Measurements from ENCODE around the gene DOCK7.
A peak's percentile ranks its signal among the peaks of the same experiment; 100 is the strongest.
"Not testable (repeated sequence)": the region's sequence is repeated elsewhere in the genome, so short reads cannot be mapped to it uniquely, and the experiment has no call there.

Gene DOCK7

DNA sequence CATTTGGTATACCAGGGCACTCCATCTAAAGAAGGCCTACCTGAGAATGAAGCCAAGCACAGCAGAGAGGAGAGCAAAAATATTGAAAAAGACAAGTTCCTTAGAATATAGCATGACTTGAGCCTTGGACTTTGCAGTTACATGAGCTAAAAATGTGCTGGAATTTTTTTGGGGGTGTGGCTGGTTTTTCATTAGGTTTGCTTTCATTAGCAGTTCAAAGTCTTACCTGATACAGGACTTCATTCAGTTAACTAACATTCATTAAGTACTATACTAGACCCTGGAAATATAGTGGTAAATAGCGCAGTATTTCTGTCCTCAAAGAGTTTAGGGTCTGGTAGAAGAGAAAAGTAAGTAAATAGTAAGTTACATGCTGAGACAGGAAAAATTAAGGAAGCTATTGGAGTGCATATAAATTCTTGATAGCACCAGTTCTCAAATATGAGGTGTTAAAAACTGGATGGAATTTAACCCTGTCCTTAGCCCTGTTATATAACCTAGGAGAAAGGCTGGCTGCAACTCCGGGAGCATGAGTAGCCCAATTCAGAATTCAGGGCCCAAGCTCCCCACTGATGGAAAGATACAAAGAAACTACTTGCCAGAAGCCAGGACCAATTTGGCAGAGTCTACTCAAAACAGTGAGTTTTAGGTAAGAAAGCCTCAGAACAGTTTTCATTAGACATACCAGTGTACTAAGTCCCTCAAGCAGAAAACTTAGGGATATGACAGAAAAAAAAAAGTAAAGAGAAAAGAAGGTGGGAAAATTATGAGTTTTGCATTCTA lies 3.1 kb upstream of the DOCK7 start:
- DNase-seq = no peak

DNA sequence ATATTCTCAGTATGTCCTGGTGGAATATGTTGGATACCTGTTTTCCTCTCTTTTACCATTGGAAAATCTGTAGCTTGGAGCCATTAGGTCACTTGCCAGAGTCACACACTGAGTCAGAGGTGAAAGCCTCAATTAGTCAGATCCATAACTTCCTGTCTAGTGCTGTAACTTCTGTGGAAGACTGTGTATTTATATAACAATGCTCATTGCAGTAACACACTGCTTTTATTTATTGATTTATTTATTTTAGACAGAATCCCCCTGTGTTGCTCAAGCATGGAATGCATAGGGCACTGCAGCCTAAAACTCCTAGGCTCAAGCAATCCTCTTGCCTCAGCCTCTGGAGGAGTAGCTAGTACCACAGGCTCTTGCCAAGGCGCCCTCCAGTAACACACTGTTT lies 1.3 kb upstream of the DOCK7 start:
- DNase-seq = no peak

DNA sequence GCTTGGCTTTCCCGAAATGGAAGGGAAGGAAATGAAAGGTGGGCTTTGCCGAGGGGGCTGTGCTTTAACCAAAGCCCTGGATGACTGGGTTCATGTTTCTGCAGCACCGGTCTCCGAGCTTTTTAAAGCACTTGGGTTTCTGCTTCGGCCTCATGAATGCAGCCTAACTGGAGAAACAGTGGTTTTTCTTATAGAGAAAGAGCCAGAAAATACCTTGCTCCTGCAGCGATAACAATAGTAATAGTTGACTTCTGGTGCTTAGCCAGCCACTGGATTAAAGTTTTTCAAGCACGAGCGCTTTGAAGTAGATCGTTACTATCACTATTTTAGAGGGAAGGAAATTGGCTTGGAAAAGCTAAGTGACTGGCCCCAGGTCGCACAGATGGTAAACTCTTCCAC lies 500 bp upstream of the DOCK7 start:
- DNase-seq = no peak

DNA sequence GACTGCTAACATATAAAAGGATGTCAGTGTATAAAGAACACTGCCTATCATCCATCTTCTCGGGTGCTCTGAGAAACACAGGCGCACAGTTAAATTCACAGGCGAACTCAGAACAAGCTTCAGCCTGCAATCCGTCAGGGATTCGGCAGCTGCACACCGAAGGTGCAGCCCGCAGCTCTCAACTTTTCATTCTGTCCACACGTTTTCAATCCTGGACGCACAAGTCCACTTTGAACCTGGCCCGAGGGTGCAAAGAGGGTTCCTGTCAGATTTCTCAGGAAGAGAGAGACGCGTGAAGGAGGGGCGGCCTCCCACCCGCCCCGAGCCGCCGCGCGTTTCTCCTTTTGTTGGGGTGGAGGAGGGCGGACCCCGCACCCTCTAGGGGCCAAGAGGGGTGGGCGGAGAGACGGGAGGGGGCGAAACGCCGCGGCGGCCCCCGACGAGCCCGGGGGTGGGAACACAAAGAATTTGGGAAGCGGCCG lies 724 bp downstream of the DOCK7 start:
- DNase-seq = peak in 1 of 4 experiments; percentile 15

DNA sequence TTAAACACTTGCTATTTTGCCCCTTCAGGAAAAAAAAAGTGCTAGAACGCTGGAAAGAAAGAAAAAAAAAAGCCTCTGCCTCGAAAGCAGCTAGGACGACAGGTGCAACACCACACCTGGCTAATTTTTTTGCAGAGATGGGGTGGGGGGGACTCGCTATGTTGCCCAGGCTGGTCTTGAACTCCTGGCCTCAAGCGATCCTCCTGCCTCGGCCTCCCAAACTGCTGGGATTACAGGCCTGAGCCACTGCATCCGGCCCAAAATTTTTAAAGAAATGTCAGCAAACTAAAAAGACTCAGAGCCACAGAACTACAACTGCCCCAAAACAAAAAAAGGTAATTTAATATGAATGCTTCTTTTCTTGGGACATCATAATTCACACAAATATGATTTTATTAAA lies 1.4 kb downstream of the DOCK7 start:
- DNase-seq = no peak

DNA sequence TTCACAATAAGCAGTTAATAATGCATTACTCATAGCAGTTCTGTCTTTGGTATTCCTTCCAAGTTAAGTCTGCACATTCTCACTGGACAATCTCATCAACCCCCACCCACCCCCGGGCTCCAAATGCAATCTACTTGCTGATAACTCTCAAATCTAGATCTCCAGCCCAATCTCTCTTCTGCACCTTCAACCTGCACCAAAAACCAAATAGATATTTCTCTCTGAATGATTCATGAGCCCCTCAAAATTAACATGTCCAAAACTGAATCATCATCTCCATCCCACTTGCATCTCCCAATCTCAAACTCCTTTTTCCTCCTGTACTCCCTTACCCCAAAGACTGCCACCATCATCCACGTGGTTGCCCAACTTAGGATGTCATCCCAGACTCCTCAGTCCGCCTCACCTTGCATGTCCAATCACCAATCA lies 2.7 kb downstream of the DOCK7 start:
- DNase-seq = no peak

DNA sequence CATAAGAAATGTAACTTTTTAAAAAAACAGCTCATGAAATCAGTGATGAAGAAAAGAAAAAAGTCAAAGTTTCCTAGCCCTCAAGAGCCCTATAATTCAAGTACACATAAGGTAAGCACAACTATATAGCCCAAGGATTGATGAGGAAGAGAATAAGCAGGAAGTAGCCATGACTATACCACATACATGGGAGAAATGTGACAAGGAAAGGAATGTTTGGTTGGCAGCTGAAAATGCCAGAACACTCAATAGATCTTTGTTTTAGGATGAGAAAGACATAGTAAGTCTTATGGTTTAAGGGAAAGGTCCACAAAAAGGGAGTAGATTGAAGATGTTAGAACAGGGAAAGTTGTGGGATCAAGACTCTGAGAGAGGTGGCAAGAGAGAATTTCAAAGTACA lies 5.7 kb downstream of the DOCK7 start:
- no peak for DNase-seq

DNA sequence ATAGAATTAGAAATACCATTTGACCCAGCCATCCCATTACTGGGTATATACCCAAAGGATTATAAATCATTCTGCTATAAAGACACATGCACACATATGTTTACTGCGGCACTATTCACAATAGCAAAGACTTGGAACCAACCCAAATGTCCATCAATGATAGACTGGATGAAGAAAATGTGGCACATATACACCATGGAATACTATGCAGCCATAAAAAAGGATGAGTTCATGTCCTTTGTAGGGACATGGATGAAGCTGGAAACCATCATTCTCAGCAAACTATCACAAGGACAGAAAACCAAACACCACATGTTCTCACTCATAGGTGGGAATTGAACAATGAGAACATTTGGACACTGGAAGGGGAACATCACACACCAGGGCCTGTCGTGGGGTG lies 7.2 kb downstream of the DOCK7 start:
- not testable (repeated sequence) for DNase-seq

DNA sequence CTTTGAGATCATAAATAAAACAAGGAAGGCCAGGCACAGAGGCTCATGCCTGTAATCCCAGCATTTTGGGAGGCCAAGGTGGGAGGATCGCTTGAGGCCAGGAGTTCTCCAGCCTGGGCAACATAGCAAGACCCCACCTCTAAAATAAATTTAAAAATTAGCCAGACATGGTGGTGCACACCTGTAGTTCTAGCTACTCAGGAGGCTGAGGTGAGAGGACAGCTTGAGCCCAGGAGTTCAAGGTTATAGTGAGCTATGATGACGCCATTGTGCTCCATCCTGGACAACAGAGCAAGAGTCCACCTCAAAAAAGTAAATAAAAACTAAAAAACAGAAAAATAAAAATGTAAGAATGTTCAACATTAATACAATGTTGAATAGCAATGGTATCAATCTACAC lies 10.4 kb downstream of the DOCK7 start:
- not testable (repeated sequence) for DNase-seq

DNA sequence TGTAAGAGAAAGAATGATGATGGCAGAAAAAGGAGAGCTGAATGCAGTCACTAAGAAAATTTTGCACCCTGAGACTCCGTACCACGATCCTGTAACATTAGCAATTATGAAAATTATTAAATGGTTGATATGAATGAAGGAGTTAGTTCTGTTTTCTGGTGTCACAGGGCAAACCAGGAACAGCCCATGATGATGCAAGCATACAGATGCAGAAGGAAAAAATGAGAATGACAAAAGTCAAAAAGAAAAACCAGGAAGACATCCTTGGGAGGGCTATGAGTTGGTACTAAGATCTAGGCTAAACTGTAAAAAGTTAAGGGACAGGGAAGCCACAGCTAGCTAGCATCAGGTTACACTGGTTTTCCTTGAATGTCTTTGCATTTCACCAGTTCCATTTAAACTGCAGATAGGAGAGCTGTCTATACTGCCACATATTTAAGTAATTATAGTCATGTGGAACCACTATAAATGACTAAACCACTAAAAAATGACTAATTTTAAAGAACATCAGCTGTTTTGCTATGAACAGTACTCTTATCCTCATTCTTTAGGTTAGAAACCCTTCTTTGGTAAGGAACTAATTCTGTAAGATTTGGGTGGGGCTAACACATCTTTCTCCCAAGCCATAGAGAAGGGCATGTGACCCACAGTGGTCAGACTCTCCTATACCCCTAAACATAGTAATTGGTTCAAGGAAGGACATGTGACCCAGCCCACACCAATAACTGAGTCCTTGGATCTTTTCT lies 11.4 kb downstream of the DOCK7 start:
- DNase-seq = no peak

DNA sequence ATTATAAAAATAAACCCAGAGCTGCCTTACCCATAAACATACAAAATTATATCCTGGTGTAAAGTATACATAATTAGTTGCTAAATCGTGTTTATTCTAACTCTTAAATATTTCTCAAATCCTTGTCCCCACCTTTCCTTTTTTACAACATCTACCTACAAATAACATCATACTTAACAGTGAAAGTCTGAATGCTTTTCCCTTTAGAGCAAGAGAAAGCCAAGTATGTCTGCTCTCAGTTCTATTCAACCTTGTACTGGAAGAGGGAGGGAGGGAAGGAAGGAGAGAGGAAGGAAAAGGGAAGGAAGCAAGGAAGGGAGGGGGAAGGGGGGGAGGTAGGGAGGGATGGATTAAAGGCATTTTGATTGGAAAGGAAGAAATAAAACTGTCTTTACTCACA lies 14.6 kb downstream of the DOCK7 start:
- no peak for DNase-seq

DNA sequence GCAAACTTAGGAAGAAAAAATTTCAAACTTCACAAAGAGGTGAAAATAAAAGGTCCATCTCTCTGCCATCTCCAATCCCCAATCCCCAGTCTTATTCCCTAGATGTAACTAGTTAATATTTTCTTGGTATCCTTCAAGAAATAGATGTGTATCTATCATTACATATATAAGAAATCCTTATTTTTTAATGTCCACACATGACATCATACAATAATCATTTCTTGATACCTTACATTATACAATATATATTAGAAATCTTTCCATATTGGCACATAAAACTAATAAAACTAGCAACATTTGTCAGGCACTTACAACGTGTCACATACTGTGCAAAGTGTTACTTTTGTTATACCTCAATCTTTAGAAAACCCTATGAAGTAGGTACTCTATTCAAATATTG lies 16.2 kb downstream of the DOCK7 start:
- DNase-seq = no peak

DNA sequence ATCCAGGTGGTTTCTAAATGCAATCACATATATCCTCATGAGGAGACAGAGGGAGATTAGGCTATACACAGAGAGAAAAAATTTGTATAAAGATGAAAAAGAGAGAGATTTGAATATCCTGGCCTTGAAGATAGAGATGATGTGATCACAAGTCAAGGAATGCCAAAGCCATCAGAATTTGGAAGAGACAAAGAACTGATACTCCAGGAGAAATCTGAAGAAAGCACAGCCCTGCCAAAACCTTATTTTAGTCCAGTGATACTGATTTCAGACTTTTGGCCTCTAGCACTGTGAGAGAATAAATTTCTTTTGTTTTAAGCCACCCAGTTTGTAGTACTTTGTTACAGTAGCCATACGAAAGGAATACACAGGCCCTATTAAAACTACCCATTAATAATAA lies 33.4 kb downstream of the DOCK7 start:
- DNase-seq = no peak

DNA sequence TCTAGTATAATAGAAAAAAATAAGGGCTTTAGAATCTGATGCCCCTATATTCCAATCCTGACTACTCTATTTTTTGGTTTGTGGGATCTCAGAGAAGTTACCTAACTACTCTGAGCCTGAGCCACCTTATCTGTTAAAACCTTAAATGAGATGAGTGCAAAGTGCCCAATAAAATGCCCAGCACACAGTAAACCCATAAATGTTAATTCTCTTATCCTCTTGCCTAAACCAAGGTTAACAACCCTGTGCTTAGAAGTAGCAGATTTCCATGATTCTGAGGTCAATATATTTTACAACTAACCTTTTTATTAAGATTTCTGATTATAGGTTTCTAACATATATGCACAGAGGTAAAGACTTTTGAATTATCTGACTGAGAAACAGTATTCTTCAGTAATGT lies 35.8 kb downstream of the DOCK7 start:
- DNase-seq = no peak

DNA sequence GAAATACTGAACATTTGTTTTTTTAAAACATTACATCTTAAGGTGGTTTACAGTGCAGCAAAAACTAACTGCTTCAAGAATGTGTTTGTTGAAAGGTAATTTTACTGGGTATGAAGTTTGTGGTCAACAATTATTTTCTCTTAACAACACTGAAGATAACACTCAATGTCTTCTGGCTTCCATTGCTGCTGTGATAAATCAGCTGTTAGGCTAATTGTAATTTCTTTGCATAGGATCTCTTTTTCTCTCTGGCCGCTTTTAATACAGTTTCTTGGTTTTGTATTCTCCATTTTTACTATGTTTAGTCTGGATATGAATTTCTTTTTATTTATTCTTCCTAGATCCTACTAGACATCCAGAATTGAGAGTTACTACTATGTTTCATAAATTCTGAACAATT lies 44.9 kb downstream of the DOCK7 start:
- no peak for DNase-seq

DNA sequence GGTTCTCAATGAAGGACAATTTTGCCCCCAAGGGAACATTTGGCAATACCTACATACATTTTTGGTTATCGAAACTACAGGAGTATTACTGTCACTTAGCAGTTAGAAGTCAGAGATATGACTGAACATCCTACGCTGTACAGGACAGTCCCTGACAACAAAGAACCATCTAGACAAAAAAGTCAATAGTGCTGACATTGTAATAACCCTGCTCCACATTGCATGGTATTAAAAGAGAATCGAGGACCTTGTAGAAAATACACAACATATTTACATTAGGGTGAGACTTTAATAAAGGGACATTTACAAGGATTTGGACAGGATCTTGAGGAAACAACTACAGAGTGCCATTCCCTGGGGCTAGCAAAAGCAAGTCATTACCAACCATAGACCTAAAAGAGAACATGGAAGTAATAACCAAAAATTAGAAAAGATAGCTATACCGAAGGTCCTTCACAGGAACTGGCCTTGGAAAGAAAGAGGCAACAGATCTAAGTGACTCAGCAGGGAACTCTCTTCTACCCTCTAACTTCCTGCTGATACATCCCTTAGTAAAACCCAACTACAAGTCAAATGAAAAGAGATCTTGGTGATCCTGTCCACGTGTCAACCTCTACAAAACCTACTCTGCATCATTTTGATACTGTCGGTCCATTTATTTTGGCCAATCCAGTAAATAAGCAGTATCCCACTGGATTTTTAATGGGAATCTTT lies 50.6 kb downstream of the DOCK7 start:
- no peak for DNase-seq

DNA sequence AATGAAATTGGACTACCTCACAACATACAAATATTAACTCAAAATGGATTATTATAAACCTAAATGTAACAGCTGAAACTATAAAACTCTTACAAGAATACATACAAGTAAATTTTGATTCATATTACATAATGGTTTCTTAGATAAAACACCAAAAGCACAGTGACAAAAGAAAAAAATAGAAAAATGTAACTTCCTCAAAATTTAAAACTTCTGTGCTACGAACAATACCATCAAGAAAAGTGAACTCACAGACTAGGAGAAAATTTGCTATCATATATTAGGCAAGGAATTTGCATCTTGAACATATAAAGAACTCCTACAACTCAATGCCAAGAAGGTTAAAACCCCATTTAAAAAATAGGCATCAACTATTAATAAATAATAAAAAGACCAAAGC lies 59.7 kb downstream of the DOCK7 start:
- no peak for DNase-seq

DNA sequence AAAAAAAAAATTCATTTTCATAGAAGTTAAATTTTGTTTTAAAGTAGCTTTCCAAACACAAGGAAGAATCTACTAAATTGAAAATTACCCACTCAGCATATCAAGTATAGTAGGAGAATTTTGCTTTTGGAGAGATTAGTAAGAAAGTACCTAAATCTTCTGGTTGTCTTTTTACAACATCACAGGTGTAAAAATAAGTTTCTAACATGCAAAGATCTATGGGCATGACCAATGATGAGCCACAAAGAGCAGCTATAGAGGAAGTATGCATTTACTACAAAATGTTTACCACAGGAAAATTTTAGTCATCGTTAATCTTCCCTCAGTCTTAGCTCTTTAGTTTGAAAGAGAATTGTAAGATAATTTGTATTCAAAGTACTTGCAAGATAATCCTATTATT lies 62.8 kb downstream of the DOCK7 start:
- no peak for DNase-seq

DNA sequence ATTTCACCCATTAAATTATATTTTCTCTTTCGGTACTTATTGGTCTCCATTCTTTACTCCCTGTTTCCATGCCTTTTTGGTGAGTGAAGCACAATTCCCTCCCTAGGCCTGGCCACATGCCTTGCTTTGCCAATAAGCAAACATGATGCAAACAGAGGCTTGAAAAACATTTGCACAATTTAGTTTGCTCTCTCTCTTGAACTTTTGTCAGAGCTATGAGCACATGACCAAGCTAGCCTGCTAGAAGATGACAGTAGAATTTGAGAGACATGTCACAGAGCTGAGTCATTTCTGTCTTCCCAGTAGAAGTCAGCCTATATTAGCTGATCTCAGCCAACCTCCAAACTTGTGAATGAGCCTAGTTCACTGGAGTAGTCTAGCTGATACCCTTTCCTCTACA lies 66.3 kb downstream of the DOCK7 start:
- no peak for DNase-seq

DNA sequence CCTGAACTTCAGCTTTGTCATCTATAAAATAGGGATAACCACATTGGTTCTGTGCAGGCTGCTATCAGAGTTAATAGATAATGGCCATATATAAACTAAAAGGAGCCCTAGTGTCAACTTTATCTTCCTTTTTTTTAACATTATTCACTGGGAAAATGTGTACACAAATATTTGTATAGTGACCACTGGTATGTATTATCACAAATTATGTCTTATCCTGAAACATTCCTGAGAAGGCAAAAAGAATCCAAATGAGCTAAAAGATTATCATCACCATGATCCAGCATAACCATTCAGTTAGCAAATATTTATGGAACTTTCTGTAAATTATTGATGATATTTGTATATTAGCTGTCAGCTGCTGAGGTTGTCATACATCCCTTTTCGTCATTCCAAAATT lies 74.3 kb downstream of the DOCK7 start:
- no peak for DNase-seq

DNA sequence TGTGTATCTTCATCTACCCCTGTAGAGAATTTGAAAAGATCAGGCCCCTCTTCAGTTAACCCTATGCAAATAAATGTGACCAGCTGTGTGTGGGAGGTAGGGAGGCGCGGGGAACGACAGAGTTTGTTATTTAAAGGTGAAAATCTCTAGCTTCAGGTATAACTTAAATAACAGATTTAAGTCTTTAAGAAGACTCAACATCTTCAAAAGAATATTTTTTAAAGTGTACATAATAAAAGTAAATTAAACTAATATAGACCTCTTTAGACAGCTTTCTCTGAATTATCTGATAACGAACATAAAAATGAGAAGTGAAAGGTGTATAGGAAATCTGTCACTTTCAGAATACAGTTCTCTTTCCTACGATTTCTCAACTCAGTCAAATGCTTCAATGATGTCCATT lies 74.9 kb downstream of the DOCK7 start:
- no peak for DNase-seq

DNA sequence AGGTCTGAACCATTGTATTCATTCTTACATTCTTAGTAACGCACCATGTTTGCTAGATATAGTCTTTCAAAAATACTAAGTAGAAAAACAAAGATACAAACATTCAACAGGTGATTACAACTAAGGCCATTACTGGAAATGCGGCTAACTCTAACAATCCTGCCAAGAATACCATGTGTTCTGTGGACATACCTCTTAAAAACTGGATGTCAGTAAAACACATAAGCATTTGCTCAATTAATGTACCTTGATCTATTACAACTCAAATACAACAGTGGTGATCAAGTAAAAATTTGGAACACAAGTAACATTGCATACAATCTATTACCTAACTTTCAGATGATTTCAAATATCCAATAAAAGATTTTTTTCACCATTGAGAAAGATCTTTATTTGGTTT lies 75.4 kb downstream of the DOCK7 start:
- no peak for DNase-seq

DNA sequence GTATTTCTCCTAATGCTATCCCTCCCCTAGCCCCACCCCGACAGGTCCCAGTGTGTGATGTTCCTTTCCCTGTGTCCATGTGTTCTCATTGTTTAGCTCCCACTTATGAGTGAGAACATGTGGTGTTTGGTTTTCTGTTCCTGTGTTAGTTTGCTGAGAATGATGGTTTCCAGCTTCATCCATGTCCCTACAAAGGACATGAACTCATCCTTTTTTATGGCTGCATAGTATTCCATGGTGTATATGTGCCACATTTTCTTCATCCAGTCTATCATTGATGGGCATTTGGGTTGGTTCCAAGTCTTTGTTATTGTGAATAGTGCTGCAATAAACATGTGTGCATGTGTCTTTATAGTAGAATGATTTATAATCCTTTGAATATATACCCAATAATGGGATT lies 77.6 kb downstream of the DOCK7 start:
- not testable (repeated sequence) for DNase-seq

DNA sequence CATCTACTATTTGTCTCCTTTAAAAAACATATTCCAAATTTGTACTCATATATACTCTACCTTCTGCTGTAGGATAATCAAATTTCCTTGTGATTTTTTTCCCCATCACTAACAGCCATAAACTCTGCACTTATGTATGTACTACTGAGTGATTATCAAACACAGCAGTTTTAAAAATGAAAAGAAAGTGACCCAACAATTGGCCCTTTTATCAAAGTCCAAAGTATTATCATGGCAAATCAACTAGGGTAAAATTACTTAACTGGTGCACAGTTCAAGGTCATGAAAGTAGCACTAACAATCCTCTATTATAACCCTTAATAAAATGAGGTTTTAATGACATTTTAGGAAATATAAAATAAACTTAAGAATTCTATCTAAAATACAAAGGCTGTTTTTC lies 79.3 kb downstream of the DOCK7 start:
- DNase-seq = no peak
